ENCODE measurements around the gene KCNH6. TPM values are rescaled to one million over a fixed set of nuclear protein-coding genes. Genes with fewer than 3 reads are reported as not detected.

Gene KCNH6
- total RNA-seq, 4 donors from 2014 or later = 0.08 to 0.29 TPM; not detected in 2

GRCh38 chr17:63490858-63491400, 32.2 kb upstream of the KCNH6 start:
- no peak for TF ChIP-seq POLR2A (IDR thresholded peaks at IDR 0.05)
- TF ChIP-seq CTCF (IDR thresholded peaks at IDR 0.05) = no peak
- DNase-seq (ENCODE audit: low spot score in 2 of 2) = no peak

GRCh38 chr17:63491413-63491812, 31.7 kb upstream of the KCNH6 start:
- intact Hi-C loops (cut with DNase I; ENCODE audit: low total_unique reads) = no loop called here
- 80 to 82% methylated on average over 5 to 8 of the region's 8 CpGs for WGBS, 2 donors

More at GRCh38 chr17:63490858-63491400, 32.2 kb upstream of the KCNH6 start:
- intact Hi-C loops (cut with DNase I; ENCODE audit: low total_unique reads) = no loop called here
- 82 to 88% methylated on average over 19 to 22 of the region's 22 CpGs for WGBS, 2 donors
- H3K4me3 ChIP-seq (ENCODE audit: low read depth, poor library complexity, severe bottlenecking) = no peak overlapping the region

GRCh38 chr17:63491977-63492618, 31.1 kb upstream of the KCNH6 start:
- no peak overlapping the region for H3K4me3 ChIP-seq (ENCODE audit: low read depth, poor library complexity, severe bottlenecking)
- no peak for DNase-seq (ENCODE audit: low spot score in 2 of 2)
- intact Hi-C loops (cut with DNase I; ENCODE audit: low total_unique reads) = no loop called here
- 74 to 89% methylated on average over 5 to 10 of the region's 10 CpGs for WGBS, 2 donors
- TF ChIP-seq POLR2A (IDR thresholded peaks at IDR 0.05) (no peak), CTCF (IDR thresholded peaks at IDR 0.05) (no peak)

More at GRCh38 chr17:63491413-63491812, 31.7 kb upstream of the KCNH6 start:
- TF ChIP-seq CTCF (IDR thresholded peaks at IDR 0.05) (no peak), POLR2A (IDR thresholded peaks at IDR 0.05) (no peak)
- H3K4me3 ChIP-seq (ENCODE audit: low read depth, poor library complexity, severe bottlenecking) = no peak overlapping the region
- no peak for DNase-seq (ENCODE audit: low spot score in 2 of 2)

- DNase-seq (ENCODE audit: low spot score in 2 of 2) = no peak
- no peak for TF ChIP-seq POLR2A (IDR thresholded peaks at IDR 0.05)
- no peak for TF ChIP-seq CTCF (IDR thresholded peaks at IDR 0.05)
- H3K4me3 ChIP-seq (ENCODE audit: low read depth, poor library complexity, severe bottlenecking) = no peak overlapping the region
- WGBS, 2 donors = 94 to 95% methylated on average over 5 to 6 of the region's 6 CpGs
- intact Hi-C loops (cut with DNase I; ENCODE audit: low total_unique reads) = no loop called here
Measured at GRCh38 chr17:63492940-63493339, 30.2 kb upstream of the KCNH6 start.

GRCh38 chr17:63493411-63493810, 29.7 kb upstream of the KCNH6 start:
- H3K4me3 ChIP-seq (ENCODE audit: low read depth, poor library complexity, severe bottlenecking) = no peak overlapping the region
- intact Hi-C loops (cut with DNase I; ENCODE audit: low total_unique reads) = no loop called here
- WGBS, 2 donors = 89 to 91% methylated on average over 9 of the region's 9 CpGs
- DNase-seq (ENCODE audit: low spot score in 2 of 2) = no peak
- no peak for TF ChIP-seq POLR2A (IDR thresholded peaks at IDR 0.05)
- TF ChIP-seq CTCF (IDR thresholded peaks at IDR 0.05) = no peak

Data from lower leg skin (tissue), 4 donors.